ENCODE results near the gene ACTL10. TPM values are rescaled to one million over a fixed set of nuclear protein-coding genes. Genes with fewer than 3 reads are reported as not detected.
"Not testable (repeated sequence)": the region's sequence is repeated elsewhere in the genome, so short reads cannot be mapped to it uniquely, and the experiment has no call there.

Gene ACTL10
- 0.51 TPM for polyA plus RNA-seq (2013, experiment 1 of 2; ENCODE audit: insufficient read length)
- polyA plus RNA-seq (2013, experiment 2 of 2; ENCODE audit: insufficient read length) = 0.97 TPM

DNA sequence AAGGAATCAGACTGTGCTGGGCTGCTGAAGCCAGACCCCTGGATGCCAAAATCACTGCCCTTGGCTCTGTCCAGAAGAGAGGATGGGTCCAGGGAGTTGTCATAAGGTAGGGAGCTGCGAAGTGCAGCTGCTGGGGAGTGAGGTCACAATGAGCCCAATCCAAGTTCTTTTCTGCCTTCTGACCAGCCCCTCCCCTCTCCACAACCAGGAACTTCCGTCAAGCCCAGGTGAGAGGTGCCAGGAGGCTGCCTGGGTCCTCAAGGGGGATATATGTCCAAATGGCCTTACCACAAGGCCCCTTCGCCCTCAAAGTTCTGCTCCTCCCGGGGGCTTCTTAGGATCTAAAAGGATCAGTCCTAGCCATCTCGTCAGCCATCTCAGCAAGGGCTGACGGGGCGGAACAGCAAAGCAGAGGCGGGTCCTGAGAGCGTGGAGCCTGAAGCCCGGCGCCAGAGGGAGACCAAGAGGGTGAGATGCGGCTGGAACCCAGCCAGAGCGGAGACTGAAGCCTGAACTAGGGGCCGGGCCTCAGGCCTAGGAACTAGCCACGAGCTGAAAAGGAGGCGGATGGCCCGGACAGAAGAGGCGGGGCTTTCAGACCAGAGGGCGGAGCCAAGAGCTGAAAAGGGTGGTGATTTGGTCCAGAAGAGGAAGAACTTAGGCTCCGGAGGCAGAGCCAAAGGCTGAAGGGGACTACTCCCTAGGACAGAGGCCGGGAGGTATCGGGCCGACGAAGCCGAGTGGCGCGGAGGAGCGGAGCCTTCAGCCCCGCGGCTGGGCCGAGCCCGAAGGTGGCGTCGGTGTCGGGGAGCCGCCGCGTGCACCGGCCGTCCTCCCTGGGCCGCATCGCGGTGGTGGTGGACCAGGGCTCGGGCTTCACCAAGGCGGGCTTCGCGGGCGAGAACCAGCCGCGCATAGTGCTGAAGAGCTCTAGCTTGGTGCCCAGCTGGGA is at the start of gene ACTL10:
Gene ACTL10, plus strand, starts transcription at position 651 of the 952 bp plus-strand sequence. CDS start 555 bp downstream, outside the sequence.
- peak; percentile 97 for DNase-seq

- DNase-seq = no peak
Measured at GRCh38 chr20:33621717-33622400, 44.9 kb upstream of the ACTL10 start.

DNA sequence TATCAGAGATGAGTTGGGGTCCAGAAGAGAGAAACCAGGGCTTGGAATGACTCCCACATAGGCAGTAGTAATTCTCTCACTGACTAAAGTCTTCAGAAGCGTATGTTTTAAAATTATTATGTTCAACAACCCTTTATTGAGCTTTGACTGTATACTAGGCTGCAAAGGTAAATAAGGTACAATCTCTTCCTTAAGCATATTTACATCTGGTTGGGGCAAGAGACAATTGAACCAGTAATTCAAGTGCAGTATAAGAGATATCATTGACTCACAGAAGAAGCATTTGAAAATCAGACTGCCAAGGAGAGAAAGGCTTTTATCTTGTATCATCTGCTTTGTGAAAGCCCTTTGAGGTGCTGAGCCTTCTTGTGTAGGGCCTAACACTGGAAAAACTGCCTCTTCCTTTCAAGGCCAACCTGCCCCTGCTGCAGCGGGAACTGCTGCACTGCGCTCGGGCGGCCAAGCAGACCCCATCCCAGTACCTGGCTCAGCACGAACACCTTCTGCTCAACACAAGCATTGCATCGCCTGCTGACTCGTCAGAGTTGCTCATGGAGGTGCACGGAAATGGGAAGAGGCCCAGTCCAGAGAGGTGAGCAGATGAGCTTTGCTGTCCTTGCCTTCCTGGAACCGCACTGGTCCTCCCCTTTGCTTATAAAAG is 43.9 kb upstream of the ACTL10 start:
- no peak for DNase-seq

DNA sequence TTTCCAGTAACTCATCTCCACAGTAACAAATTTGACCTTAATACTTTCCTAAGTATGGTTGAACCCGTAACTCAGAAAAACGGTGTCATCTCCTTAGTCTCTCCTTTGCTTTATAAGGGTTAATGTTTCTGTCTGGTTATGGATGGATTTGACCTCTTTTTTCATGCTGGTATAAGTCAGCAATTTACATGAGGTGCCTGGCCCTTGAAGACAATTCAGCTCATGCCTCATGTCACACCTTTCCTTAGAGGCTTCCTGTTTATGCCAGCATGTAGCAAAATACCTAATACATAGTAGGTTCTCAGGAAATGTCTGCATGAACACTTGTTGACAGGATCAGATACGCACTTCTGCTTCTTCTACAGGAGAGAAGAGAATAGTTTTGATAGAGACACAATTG is 42.3 kb upstream of the ACTL10 start:
- no peak for DNase-seq

GRCh38 chr20:33626190-33626589 is 40.6 kb upstream of the ACTL10 start:
- no peak for DNase-seq

GRCh38 chr20:33627577-33628216 is 39.0 kb upstream of the ACTL10 start:
- DNase-seq = no peak

- DNase-seq = no peak
Measured at GRCh38 chr20:33629533-33629932, 37.2 kb upstream of the ACTL10 start.

DNA sequence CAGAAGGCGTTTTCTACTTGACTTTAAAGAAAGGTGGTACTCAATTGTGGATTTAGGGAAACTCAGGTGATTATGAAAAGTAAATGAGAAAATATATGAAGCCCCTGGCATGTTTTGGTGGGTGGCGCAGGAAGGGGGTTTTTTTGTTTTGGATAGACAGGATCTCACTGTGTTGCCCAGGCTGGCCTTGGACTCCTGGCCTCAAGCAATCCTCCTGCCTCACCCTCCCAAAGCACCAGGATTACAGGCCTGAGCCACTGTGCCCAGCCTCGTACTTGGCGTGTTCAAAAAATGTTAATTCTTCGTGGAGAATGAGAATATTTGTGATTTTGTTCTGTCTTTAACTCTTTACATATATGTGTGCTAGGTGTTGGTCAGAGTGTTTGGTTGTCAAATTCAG is 36.8 kb upstream of the ACTL10 start:
- no peak for DNase-seq

DNA sequence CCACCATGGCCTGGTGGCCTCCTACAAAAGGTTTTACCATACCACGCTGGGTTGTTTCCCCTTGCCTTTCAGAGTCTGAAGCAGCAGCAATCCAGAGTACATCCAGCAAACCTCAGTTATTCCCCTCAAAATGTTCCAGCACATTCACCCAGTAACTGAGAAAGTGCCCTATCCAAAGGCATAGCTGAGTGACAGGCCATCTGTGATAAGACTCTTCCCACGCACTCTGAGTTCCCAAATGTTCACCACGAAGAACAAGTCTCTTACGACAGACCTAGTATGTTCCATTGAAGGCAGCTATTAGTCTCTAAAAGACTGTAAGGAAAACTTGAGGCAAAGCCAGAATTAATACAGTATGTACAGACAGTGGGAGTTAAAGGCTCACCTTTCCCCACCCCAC is 36.2 kb upstream of the ACTL10 start:
- no peak for DNase-seq

- DNase-seq = not testable (repeated sequence)
Measured at GRCh38 chr20:33631910-33632309, 34.8 kb upstream of the ACTL10 start.

DNA sequence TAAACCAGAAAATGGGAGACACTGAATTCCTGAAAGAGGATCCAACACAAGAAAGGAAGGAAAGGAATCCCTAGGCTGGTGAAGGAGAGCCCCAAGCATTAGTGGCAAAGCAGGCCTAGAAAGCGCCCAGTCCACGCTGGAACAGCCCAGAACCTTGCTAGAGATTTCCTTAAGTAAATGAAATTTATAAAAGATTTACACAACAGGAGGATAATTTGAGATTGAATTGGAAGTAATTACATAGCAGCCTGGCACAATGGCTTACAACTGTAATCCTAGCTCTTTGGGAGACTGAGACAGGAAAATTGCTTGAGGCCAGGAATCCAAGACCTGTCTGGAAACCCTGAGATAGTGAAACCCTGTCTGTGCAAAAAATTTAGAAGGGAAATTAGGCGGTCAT is 31.4 kb upstream of the ACTL10 start:
- no peak for DNase-seq

- no peak for DNase-seq
Measured at GRCh38 chr20:33636776-33637175, 30.0 kb upstream of the ACTL10 start.

- DNase-seq = no peak
Measured at GRCh38 chr20:33640287-33640686, 26.5 kb upstream of the ACTL10 start.

GRCh38 chr20:33644313-33645071 is 22.3 kb upstream of the ACTL10 start:
- no peak for DNase-seq

DNA sequence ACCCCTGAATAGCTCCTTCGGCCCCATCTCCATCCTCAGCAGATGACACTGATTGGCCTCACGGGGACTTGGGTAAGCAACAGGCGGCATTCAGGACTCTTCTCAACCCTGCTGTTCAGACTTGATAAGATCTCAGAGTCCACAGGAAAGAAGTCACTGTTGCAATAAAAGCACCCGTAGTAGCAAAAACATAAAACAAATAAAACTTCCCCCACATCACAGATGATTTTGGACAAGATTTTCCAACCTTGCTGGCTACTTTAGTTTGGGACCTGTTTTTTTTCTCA is 21.7 kb upstream of the ACTL10 start:
- DNase-seq = no peak

- DNase-seq = no peak
Measured at GRCh38 chr20:33645396-33645795, 21.3 kb upstream of the ACTL10 start.

- DNase-seq = no peak
Measured at GRCh38 chr20:33646191-33646590, 20.6 kb upstream of the ACTL10 start.

DNA sequence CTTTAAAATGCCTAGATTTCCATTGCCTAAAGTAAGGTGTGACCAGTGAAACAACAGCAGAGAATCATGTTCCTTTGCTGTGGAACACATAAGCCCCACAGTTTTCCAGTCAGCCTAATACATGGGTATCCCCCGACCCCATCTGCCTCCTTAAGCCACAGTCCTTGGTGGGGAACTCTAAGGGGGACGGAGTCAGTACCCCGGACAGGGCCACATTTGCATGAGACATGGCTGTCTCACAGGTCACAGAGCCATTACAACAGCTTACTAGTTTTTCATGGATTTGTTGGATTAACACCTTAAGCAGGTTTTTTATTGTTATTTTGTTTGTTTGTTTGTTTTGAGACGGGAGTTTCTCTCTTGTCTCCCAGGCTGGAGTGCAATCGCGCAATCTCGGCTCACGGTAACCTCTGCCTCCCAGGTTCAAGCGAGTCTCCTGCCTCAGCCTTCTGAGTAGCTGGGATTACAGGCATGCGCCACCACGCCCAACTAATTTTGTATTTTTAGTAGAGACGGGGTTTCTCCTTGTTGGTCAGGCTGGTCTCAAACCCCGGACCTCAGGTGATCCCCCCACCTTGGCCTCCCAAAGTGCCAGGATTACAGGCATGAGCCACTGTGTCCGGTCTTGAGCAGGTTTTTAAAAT is 19.7 kb upstream of the ACTL10 start:
- DNase-seq = not testable (repeated sequence)

DNA sequence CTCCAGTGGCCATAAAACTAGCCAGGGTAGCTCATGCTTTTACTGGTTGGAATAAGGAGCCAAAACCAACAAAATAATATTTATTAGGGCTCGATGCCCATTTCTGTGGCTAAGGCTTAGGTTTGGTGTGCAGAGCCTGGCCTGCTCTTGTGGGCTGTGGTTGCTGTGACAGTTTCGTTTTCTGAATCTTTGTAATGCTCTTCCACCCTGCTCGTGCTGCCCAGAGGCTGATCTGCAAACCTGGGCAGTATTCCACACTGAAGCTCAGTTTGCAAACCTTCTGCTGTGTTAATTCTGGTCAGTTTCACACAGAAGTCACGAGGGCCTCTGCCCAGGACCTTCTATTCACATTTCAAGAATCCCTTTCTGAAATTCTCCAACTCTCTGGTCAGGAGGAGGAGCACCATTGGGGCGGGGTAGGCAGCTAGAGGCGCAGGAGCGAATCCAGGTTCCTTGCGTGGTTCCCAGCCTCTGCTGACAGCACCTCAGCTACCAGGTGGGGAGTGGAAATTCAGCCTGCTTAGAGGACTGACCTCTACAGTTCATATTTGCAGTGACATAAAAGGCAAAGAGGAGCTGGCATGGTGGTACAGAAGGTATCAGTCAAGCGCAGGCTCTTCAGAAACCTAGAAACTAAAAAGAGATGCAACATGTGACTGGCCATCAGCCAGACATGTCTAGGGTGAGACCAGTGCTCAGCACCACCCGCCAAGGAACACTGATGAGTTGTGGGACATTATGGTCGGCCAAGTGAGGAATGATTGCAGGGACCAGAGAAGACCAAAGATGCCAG is 18.9 kb upstream of the ACTL10 start:
- no peak for DNase-seq

DNA sequence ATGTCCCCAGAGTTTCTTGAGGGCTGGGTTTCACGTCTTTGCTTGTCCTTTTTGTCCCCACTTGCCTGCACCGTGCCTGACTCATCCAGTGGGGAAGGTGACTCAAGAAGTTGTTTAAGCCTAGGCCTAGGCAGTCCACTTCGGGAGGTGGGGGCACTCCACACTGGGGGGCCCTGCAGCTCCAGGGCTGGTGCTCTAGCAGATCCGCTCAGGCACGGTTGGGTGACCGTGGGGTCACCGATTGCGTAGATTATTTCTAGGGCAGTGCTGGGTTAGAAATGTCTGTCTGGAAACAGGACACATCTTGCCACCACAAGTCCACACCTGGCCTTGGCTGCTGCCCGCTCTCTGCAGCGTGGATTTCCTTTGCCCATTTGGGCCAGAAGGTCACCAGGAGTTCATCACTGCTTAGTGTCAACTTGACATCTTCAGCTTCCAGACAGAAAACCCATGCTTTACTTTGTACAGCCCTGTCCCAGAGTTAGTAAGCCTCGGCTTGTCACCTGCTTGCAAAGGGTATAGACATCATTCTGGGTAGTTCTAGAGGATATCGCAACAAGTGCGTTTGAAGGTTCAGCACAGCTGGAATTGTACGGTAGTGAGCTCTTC is 18.2 kb upstream of the ACTL10 start:
- no peak for DNase-seq

Data from fibroblast of skin of abdomen (primary cell).